Activated CD4-positive, alpha-beta memory T cell treated with anti-CD3 and anti-CD28 coated beads, Interleukin-2, amount 10 ng/mL, durations not matched to agents 7 days and 5 days (primary cell): ENCODE results near the gene KLHL14. TPM values are rescaled to one million over a fixed set of nuclear protein-coding genes. Genes with fewer than 3 reads are reported as not detected.
"Not testable (repeated sequence)": the region's sequence is repeated elsewhere in the genome, so short reads cannot be mapped to it uniquely, and the experiment has no call there.

ENCODE experiments used
- CTCF ChIA-PET: fragments of 350-600 bp; sonication (Branson Sonifier 250); formaldehyde crosslinking; loops from one replicate; lab custom pipeline; 2021; ENCODE audit warnings: antibody characterized with exemption, inconsistent platforms; lab: Charles Lee
- POLR2A ChIA-PET: fragments of 350-600 bp; sonication (Branson Sonifier 250); formaldehyde crosslinking; loops from one replicate; lab custom pipeline; 2021; ENCODE audit warnings: antibody characterized with exemption; lab: Charles Lee
- DNase-seq: peaks from one replicate; pipeline ENCODE4 v3.0.0-alpha.2; 2020
- H3K27ac Mint-ChIP-seq: one replicate; pipeline ENCODE4 v1.8.0; 2021; ENCODE audit warnings: mild to moderate bottlenecking, mixed read lengths
- H3K27me3 Mint-ChIP-seq: one replicate; pipeline ENCODE4 v1.8.0; 2021; ENCODE audit warnings: mixed read lengths
- H3K36me3 Mint-ChIP-seq: one replicate; pipeline ENCODE4 v1.8.0; 2021; ENCODE audit warnings: low read depth, mixed read lengths
- H3K4me1 Mint-ChIP-seq: one replicate; pipeline ENCODE4 v1.8.0; 2021; ENCODE audit warnings: mixed read lengths
- H3K4me3 Mint-ChIP-seq: one replicate; pipeline ENCODE4 v1.8.0; 2021; ENCODE audit warnings: mild to moderate bottlenecking, mixed read lengths
- H3K9me3 Mint-ChIP-seq: one replicate; pipeline ENCODE4 v1.8.0; 2021; ENCODE audit warnings: mixed read lengths
- total RNA-seq, 2 experiments: library from RNA; stranded (reverse); gene quantifications; one replicate each; pipeline ENCODE4 v1.2.3, GENCODE V29; 2021

Gene KLHL14
- total RNA-seq, 2 experiments from 2014 or later, result not detected

DNA sequence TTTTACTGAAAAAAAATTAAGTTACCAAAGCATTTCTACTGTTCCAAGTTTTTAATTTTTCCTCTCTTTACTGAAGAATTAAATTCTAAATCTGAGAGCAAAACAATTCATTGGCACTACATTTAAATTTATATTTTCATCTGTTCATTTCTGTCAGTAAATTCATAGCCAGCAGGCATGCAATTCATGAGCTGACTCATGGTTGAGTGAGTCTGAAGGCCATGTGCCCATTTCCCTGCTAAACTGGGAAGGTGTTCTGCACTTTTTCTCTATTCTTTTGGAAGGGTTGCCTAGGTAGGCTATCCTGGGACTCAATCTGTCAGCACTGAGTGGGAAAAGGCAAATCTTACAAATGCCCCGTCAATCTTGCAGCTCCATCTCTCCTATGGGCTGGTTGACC lies 88.7 kb downstream of the KLHL14 start:
- Mint-ChIP-seq H3K36me3 (no peaks in the 10 kb centered on the region), H3K4me1 (no peaks in the 10 kb centered on the region), H3K9me3 (no peaks in the 10 kb centered on the region), H3K27ac (no peak overlapping the region), H3K27me3 (no peaks in the 10 kb centered on the region), H3K4me3 (no peak overlapping the region)
- ChIA-PET CTCF (no interaction called here), POLR2A (no interaction called here)
- DNase-seq, result no peak

GRCh38 chr18:32683044-32683443 lies 89.8 kb downstream of the KLHL14 start:
- no peak overlapping the region for H3K4me3 Mint-ChIP-seq
- no peaks in the 10 kb centered on the region for H3K27me3 Mint-ChIP-seq
- H3K27ac Mint-ChIP-seq, result no peak overlapping the region
- no peak for DNase-seq
- no peaks in the 10 kb centered on the region for H3K36me3 Mint-ChIP-seq
- H3K4me1 Mint-ChIP-seq, result no peaks in the 10 kb centered on the region
- ChIA-PET POLR2A (no interaction called here), CTCF (no interaction called here)
- H3K9me3 Mint-ChIP-seq, result no peaks in the 10 kb centered on the region

DNA sequence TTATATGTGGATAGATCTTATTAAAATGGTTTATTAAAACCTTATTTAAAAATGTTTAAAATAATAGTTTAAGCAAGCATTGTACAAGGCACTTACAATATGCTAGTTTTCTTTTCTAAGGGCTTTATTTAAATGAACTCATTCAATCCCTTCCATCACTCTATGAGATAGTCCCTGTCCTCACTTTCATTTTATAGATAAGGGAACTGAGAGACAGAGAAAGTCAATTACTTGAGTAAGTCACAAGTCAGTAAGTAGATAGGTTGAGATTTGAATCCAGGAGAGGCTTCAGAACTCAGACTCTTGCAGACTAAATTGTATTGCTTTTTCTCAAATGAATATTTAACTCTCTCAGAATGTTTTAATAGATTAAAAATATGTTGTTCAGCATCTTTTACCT lies 95.2 kb downstream of the KLHL14 start:
- H3K4me1 Mint-ChIP-seq, result no peaks in the 10 kb centered on the region

GRCh38 chr18:32674491-32674890 lies 98.3 kb downstream of the KLHL14 start:
- Mint-ChIP-seq H3K27ac (no peak overlapping the region), H3K4me3 (no peak overlapping the region), H3K27me3 (no peaks in the 10 kb centered on the region), H3K4me1 (no peaks in the 10 kb centered on the region), H3K36me3 (no peaks in the 10 kb centered on the region), H3K9me3 (no peaks in the 10 kb centered on the region)
- ChIA-PET POLR2A (no interaction called here), CTCF (no interaction called here)
- no peak for DNase-seq

More for the DNA sequence above, 95.2 kb downstream of the KLHL14 start:
- Mint-ChIP-seq H3K4me3 (no peak overlapping the region), H3K36me3 (no peaks in the 10 kb centered on the region), H3K27me3 (no peaks in the 10 kb centered on the region), H3K27ac (no peak overlapping the region), H3K9me3 (no peaks in the 10 kb centered on the region)
- ChIA-PET CTCF (no interaction called here), POLR2A (no interaction called here)
- DNase-seq, result no peak

- no peaks in the 10 kb centered on the region for H3K9me3 Mint-ChIP-seq
- POLR2A ChIA-PET, result no interaction called here
These were observed 100.4 kb downstream of the KLHL14 start for GRCh38 chr18:32672398-32672797.

GRCh38 chr18:32670727-32671126 lies 102.1 kb downstream of the KLHL14 start:
- Mint-ChIP-seq H3K4me3 (no peak overlapping the region), H3K4me1 (no peaks in the 10 kb centered on the region), H3K9me3 (no peaks in the 10 kb centered on the region), H3K27me3 (no peaks in the 10 kb centered on the region), H3K36me3 (no peaks in the 10 kb centered on the region), H3K27ac (no peak overlapping the region)
- ChIA-PET POLR2A (no interaction called here), CTCF (no interaction called here)
- no peak for DNase-seq

More at GRCh38 chr18:32672398-32672797, 100.4 kb downstream of the KLHL14 start:
- Mint-ChIP-seq H3K4me3 (no peak overlapping the region), H3K36me3 (no peaks in the 10 kb centered on the region), H3K27me3 (no peaks in the 10 kb centered on the region), H3K4me1 (no peaks in the 10 kb centered on the region), H3K27ac (no peak overlapping the region)
- DNase-seq, result no peak
- CTCF ChIA-PET, result no interaction called here

- H3K27ac Mint-ChIP-seq, result no peak overlapping the region
- ChIA-PET POLR2A (no interaction called here), CTCF (no interaction called here)
- no peak overlapping the region for H3K4me3 Mint-ChIP-seq
- H3K9me3 Mint-ChIP-seq, result no peaks in the 10 kb centered on the region
- no peak for DNase-seq
- no peaks in the 10 kb centered on the region for H3K36me3 Mint-ChIP-seq
- no peaks in the 10 kb centered on the region for H3K27me3 Mint-ChIP-seq
- H3K4me1 Mint-ChIP-seq, result no peaks in the 10 kb centered on the region
These were observed 103.2 kb downstream of the KLHL14 start for GRCh38 chr18:32669549-32670165.

- CTCF ChIA-PET, result no interaction called here
- no peak overlapping the region for H3K4me3 Mint-ChIP-seq
- H3K27me3 Mint-ChIP-seq, result no peaks in the 10 kb centered on the region
- no peaks in the 10 kb centered on the region for H3K9me3 Mint-ChIP-seq
- DNase-seq, result no peak
- POLR2A ChIA-PET, result no interaction called here
- no peaks in the 10 kb centered on the region for H3K4me1 Mint-ChIP-seq
- H3K27ac Mint-ChIP-seq, result no peak overlapping the region
- H3K36me3 Mint-ChIP-seq, result no peaks in the 10 kb centered on the region
These were observed 103.9 kb downstream of the KLHL14 start for GRCh38 chr18:32668956-32669355.

DNA sequence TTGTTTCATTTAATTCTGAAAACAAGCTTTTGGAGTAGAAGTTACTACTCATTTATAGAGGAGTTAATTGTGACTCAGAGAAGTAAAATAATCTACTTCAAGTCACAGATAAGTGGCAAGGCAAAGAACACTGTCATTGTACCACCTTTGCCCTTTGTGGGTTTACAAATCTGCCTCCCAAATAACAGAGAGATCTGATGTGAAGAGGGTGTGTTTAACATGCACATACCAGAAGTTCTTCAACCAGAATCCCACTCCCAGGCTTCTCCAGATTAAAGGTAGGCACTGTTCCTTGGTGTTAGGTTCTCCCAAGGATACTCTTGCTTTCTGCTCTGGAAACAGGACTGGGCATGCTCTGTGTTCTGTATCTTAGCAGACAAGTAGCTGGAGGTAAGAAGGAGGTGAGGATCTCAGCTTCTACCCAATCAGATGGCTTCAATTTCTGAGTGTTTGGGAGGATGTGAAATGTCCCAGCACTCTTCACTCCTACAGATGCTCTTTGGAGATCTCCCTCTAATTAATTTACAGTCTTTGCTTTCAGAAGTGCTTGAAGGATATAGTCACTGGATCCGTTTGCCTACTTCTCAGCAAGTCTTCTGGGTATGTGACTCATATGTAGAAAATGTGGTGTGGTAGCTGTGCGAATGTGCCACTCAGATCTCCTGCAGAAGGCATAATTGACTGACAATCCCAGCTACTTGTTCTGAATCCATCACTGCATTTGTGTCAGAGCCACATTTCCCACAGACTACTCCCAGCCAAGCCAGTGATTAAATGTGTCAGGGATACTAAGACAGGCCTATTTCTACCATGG lies 111.1 kb downstream of the KLHL14 start:
- Mint-ChIP-seq H3K27ac (no peak overlapping the region), H3K4me3 (no peak overlapping the region), H3K36me3 (no peaks in the 10 kb centered on the region), H3K9me3 (no peaks in the 10 kb centered on the region), H3K4me1 (no peaks in the 10 kb centered on the region), H3K27me3 (no peaks in the 10 kb centered on the region)
- DNase-seq, result no peak
- ChIA-PET CTCF (no interaction called here), POLR2A (no interaction called here)

- H3K4me1 Mint-ChIP-seq, POLR2A ChIA-PET, CTCF ChIA-PET, H3K36me3 Mint-ChIP-seq, DNase-seq, H3K27ac Mint-ChIP-seq, H3K4me3 Mint-ChIP-seq, H3K9me3 Mint-ChIP-seq, H3K27me3 Mint-ChIP-seq: not testable (repeated sequence)
These were observed 118.3 kb downstream of the KLHL14 start for GRCh38 chr18:32654507-32654906.

DNA sequence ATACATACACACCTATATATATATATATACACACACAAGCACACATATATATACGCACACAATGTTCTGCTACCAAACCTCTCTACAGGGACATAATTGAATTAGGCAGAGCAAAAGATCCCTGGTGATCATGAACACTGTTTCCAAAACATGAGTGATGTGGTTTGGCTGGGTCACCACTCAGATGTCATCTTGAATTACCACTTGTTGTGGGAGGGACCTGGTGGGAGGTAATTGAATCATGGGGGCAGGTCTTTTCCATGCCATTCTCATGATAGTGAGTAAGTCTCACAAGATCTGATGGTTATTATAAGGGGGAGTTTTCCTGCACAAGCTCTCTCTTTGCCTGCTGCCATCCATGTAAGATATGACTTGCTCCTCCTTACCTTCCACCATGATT lies 135.2 kb downstream of the KLHL14 start:
- H3K27ac Mint-ChIP-seq, H3K27me3 Mint-ChIP-seq, H3K4me3 Mint-ChIP-seq, H3K9me3 Mint-ChIP-seq, H3K36me3 Mint-ChIP-seq, DNase-seq, POLR2A ChIA-PET, CTCF ChIA-PET, H3K4me1 Mint-ChIP-seq: not testable (repeated sequence)

GRCh38 chr18:32637226-32637625 lies 135.6 kb downstream of the KLHL14 start:
- H3K27ac Mint-ChIP-seq, result no peak overlapping the region
- H3K4me1 Mint-ChIP-seq, result no peaks in the 10 kb centered on the region
- ChIA-PET POLR2A (no interaction called here), CTCF (no interaction called here)
- no peak for DNase-seq
- H3K27me3 Mint-ChIP-seq, result no peaks in the 10 kb centered on the region
- no peaks in the 10 kb centered on the region for H3K36me3 Mint-ChIP-seq
- no peaks in the 10 kb centered on the region for H3K9me3 Mint-ChIP-seq
- no peak overlapping the region for H3K4me3 Mint-ChIP-seq

DNA sequence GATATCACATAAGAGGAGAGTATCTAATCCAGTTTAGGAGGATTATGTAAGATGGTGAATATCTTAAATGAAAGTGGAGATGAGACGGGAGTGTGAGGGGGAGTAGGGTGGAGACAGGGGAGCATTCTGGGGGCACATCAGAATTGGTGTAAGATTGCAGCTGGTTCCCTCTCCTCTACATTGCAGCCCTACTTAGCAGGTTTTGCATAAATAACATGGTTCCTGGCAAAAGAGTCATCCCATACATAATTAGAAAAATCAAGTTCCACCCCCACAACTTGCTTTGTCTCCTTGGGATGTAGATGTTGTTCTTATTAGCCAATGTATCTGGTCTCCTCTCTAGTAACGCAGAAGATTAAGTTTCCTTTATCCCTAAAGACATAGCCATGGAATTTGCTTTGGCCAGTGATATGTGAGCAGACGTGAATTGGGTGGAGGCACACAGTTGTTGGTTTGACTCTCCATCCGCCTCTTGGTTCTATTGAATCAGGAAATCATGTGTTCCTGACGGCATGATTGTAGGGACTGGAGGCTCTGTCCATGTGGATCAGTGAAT lies 137.9 kb downstream of the KLHL14 start:
- ChIA-PET CTCF (no interaction called here), POLR2A (no interaction called here)
- H3K27ac Mint-ChIP-seq, result no peak overlapping the region
- no peak overlapping the region for H3K4me3 Mint-ChIP-seq
- no peaks in the 10 kb centered on the region for H3K36me3 Mint-ChIP-seq
- no peaks in the 10 kb centered on the region for H3K4me1 Mint-ChIP-seq
- no peaks in the 10 kb centered on the region for H3K9me3 Mint-ChIP-seq
- no peaks in the 10 kb centered on the region for H3K27me3 Mint-ChIP-seq
- DNase-seq, result no peak
